C4-2B (cell line): ENCODE results near the gene CDCA7.

ENCODE experiments used
- ZFX ChIP-seq: fragments of 450-650 bp; IDR thresholded peaks from 2 replicates; pipeline ENCODE4 v1.6.1; 2017
- TF ChIP-seq, protein P1 (sequence below): fragments of 450-650 bp; conservative IDR thresholded peaks from 2 replicates; pipeline ENCODE4 v1.5.1; 2017; ENCODE audit warnings: mild to moderate bottlenecking

DNA sequence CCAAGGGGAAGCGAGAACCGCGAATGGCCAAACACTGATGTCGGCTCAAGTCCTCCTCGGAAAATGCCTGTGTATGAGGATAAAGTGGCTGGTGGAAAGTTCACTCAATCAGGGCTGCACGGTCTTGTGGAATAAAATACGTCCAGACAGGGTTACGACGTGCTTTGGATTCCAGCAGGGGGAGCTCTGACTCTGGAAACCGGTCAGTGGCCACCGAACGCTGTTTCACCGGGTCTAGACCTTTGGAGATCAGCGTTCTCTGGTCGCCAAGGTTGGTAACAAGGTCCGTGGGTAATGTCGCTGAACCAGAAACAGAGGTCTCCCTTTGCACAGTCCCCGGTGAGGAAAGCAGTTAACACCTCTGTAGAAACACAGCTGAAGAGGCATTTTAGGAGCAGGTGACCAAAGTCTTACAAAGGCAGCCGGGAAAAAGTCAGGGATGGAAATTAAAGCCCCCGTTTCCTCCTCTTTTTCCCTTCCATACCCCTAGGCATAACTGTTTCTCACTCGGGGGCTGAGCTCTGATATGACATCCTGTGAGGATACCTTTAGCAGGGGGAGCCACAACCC is 47.8 kb downstream of the CDCA7 start:
- TF ChIP-seq, protein P1, sequence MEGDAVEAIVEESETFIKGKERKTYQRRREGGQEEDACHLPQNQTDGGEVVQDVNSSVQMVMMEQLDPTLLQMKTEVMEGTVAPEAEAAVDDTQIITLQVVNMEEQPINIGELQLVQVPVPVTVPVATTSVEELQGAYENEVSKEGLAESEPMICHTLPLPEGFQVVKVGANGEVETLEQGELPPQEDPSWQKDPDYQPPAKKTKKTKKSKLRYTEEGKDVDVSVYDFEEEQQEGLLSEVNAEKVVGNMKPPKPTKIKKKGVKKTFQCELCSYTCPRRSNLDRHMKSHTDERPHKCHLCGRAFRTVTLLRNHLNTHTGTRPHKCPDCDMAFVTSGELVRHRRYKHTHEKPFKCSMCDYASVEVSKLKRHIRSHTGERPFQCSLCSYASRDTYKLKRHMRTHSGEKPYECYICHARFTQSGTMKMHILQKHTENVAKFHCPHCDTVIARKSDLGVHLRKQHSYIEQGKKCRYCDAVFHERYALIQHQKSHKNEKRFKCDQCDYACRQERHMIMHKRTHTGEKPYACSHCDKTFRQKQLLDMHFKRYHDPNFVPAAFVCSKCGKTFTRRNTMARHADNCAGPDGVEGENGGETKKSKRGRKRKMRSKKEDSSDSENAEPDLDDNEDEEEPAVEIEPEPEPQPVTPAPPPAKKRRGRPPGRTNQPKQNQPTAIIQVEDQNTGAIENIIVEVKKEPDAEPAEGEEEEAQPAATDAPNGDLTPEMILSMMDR, result peak; percentile 86
- no peak for TF ChIP-seq ZFX
